ENCODE data around the gene TLR2.

DNA sequence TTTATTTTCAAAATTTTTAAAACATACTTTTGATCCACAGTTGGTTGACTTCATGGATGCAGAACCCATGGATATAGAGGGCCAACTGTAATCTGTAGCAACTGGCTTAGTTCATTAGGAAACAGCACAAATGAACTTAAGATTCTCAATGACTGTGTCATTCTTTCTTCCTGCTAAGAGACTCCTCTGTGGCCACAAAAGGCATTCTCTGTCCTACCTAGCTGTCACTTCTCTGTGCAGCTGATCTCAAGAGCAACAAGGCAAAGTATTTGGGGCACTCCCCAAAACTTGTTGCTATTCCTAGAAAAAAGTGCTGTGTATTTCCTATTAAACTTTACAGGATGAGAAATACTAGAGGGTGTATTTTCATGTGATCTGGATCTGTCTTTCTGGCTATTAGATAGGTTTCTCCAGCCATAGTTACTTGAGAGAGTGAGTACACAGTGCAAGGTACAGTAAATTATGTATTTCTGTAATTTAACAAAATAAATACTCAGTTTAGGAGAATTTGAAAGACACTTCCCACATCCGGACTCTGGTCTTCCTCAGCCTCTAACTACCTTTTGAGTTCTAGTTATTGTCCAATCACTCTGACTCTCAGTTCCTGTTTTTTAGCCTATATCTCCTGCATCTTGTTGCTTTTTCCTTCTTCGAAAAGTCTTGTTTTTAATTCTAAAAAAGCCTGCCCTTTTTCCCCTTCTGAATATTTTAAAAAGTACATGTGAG is 21.8 kb downstream of the TLR2 start:
- TF ChIP-seq POLR2AphosphoS5 (IDR thresholded peaks at IDR 0.05; ENCODE audit: insufficient read depth in 1 of 2, low read depth in 1 of 2) (no peak), POLR2A (IDR thresholded peaks at IDR 0.05) (no peak)

Data from vagina (tissue), 2 donors.